GM15510 (cell line): ENCODE data around the gene KCNMB4.

Experiments
- POLR2A ChIP-seq: IDR thresholded peaks from 3 replicates; pipeline ENCODE4 v1.6.1; 2011; ENCODE audit warnings: borderline replicate concordance; ENCODE audit not compliant: insufficient read length; ENCODE audit errors: extremely low read depth

Gene KCNMB4

GRCh38 chr12:70402597-70402996 lies 36.5 kb downstream of the KCNMB4 start:
- TF ChIP-seq POLR2A: no peak

- TF ChIP-seq POLR2A: no peak
These were observed 37.7 kb downstream of the KCNMB4 start for GRCh38 chr12:70403826-70404225.

- TF ChIP-seq POLR2A: no peak
These were observed 42.1 kb downstream of the KCNMB4 start for GRCh38 chr12:70408004-70408790.

GRCh38 chr12:70415987-70416386 lies 49.9 kb downstream of the KCNMB4 start:
- no peak for TF ChIP-seq POLR2A

- TF ChIP-seq POLR2A: no peak
These were observed 51.0 kb downstream of the KCNMB4 start for GRCh38 chr12:70417121-70417520.

GRCh38 chr12:70418101-70418500 lies 52.0 kb downstream of the KCNMB4 start:
- TF ChIP-seq POLR2A: no peak

- no peak for TF ChIP-seq POLR2A
These were observed 56.5 kb downstream of the KCNMB4 start for GRCh38 chr12:70422631-70423030.

- no peak for TF ChIP-seq POLR2A
These were observed 60.5 kb downstream of the KCNMB4 start for GRCh38 chr12:70426620-70427019.

GRCh38 chr12:70427611-70428010 lies 61.5 kb downstream of the KCNMB4 start:
- TF ChIP-seq POLR2A: no peak

GRCh38 chr12:70430400-70430799 lies 64.3 kb downstream of the KCNMB4 start:
- no peak for TF ChIP-seq POLR2A

GRCh38 chr12:70436836-70437235 lies 70.7 kb downstream of the KCNMB4 start:
- no peak for TF ChIP-seq POLR2A

GRCh38 chr12:70443062-70443673 lies 77.1 kb downstream of the KCNMB4 start:
- no peak for TF ChIP-seq POLR2A

- TF ChIP-seq POLR2A: no peak
These were observed 78.8 kb downstream of the KCNMB4 start for GRCh38 chr12:70444903-70445302.

- no peak for TF ChIP-seq POLR2A
These were observed 82.3 kb downstream of the KCNMB4 start for GRCh38 chr12:70448371-70448770.

GRCh38 chr12:70449074-70449752 lies 83.1 kb downstream of the KCNMB4 start:
- no peak for TF ChIP-seq POLR2A

GRCh38 chr12:70449753-70450341 lies 83.8 kb downstream of the KCNMB4 start:
- TF ChIP-seq POLR2A: no peak

GRCh38 chr12:70451528-70451927 lies 85.4 kb downstream of the KCNMB4 start:
- no peak for TF ChIP-seq POLR2A
